HUES6 (cell line): ENCODE data around the gene CCNA2.

Source experiments
- H3K27ac ChIP-seq: 2 replicates; pipeline ENCODE4 v1.7.0; 2013; ENCODE audit warnings: low read depth, mild to moderate bottlenecking, low read length, inconsistent platforms
- H3K27me3 ChIP-seq: 2 replicates; pipeline ENCODE4 v1.6.1; 2013; ENCODE audit warnings: low read length; ENCODE audit not compliant: control insufficient read depth, insufficient read depth
- H3K36me3 ChIP-seq: 2 replicates; pipeline ENCODE4 v1.6.1; 2013; ENCODE audit warnings: low read length; ENCODE audit not compliant: control insufficient read depth, insufficient read depth
- H3K4me1 ChIP-seq: 2 replicates; pipeline ENCODE4 v1.6.1; 2013; ENCODE audit warnings: low read length; ENCODE audit not compliant: control insufficient read depth, insufficient read depth
- H3K4me3 ChIP-seq: 2 replicates; pipeline ENCODE4 v1.5.1; 2013; ENCODE audit warnings: low read depth, low read length
- H3K9ac ChIP-seq: one replicate; pipeline ENCODE4 v1.6.1; 2013; ENCODE audit warnings: mild to moderate bottlenecking, low read length
- H3K9me3 ChIP-seq: 2 replicates; pipeline ENCODE4 v1.6.1; 2013; ENCODE audit warnings: low read depth, low read length; ENCODE audit not compliant: control insufficient read depth, insufficient read depth

Gene CCNA2

DNA sequence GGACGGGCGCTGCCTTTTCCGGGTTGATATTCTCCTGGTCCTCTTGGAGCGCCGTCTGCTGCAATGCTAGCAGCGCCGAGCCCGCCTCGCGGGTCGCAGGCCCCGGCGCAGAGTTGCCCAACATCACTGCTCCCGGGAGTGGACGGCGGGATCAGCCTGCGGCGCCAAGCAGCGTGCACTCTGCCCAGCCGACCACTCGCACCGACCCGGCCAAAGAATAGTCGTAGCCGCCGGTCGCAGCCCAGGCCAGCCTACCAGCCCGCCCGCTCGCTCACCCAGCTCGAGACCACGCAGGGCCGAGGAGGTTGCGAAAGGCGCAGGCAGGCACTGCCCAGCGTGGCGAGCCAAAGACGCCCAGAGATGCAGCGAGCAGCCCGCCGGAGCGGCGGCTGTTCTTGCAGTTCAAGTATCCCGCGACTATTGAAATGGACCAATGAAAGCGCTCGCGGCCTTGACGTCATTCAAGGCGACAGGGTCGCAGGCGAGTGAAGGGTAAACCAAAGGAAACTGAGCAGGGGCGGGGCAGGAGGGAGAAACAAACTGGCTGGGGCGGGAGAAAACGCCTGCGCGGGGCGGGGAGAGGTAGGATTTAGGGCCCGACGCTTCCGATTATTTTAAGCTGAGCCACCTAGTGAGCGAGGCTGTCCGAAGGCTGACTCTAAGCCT lies at the start of gene CCNA2:
Gene CCNA2 (minus strand): TSS at position 379 of the 666 bp plus-strand sequence. CDS start 255 bp downstream, at position 124.
- no peaks in the 10 kb centered on the region for H3K9me3 ChIP-seq
- peak within 1 kb of the TSS; percentile 64 for H3K27ac ChIP-seq
- no peaks in the 10 kb centered on the region for H3K27me3 ChIP-seq
- H3K9ac ChIP-seq = peak within 1 kb of the TSS; percentile 92
- H3K4me3 ChIP-seq = peak within 1 kb of the TSS; percentile 92
- H3K4me1 ChIP-seq = no peaks in the 10 kb centered on the region
- peaks cover 42% of the 10 kb centered on the region for H3K36me3 ChIP-seq

GRCh38 chr4:121869841-121870822 lies 46.4 kb upstream of the CCNA2 start, which contains the start of gene BBS7:
Gene BBS7, minus strand, starts transcription at chr4:121870474. Its CDS starts 161 bp downstream, at chr4:121870313.
- Histone ChIP-seq H3K27ac (peak within 1 kb of the TSS; percentile 38; the same call in 1 of the 2 replicates), H3K4me1 (no peaks in the 10 kb centered on the region), H3K9me3 (no peaks in the 10 kb centered on the region), H3K36me3 (peaks cover 24% of the 10 kb centered on the region), H3K4me3 (peak within 1 kb of the TSS; percentile 83), H3K9ac (peak within 1 kb of the TSS; percentile 81), H3K27me3 (no peaks in the 10 kb centered on the region)

DNA sequence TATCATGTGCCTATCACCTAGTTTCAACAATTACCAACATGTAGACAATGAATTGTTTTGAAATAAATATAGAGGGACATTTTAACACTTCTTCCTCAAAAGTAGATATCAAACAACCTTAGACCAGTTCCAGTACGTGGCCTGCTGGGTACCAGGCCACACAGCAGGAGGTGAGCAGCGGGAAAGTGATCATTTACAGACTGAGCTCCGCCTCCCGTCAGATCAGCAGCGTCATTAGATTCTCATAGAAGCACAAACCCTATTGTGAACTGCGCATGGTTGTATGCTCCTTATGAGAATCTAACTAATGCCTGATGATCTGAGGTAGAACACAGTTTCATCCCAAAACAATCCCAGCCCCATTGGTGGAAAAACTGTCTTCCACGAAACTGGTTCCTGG lies 40.1 kb upstream of the CCNA2 start:
- Histone ChIP-seq H3K4me1 (peaks cover 5% of the 10 kb centered on the region; the same call in 1 of the 2 replicates), H3K9me3 (no peaks in the 10 kb centered on the region), H3K27me3 (no peaks in the 10 kb centered on the region), H3K9ac (no peak overlapping the region), H3K27ac (no peak overlapping the region), H3K36me3 (peaks cover 45% of the 10 kb centered on the region), H3K4me3 (no peak overlapping the region)

DNA sequence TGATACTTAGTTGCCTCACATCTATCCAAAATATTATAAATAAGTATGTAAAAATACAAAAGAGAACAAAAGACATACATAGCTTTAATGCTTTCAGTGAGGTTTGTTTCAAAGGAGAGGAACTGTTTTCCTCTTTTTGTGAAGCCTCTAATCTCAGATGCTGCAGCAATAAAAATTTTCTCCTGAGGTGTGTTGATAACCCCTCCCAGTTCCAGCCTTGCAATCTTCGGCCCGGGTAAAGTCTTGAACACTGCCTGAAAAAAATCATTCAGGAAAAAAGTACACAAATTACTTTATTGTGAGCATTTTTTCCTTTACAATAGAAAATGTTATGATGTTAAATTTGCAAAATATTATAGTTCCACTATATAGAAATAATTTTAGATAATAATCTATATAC lies 37.7 kb upstream of the CCNA2 start:
- no peak overlapping the region for H3K4me3 ChIP-seq
- H3K9ac ChIP-seq = no peak overlapping the region
- no peak overlapping the region for H3K27ac ChIP-seq
- no peaks in the 10 kb centered on the region for H3K9me3 ChIP-seq
- peaks cover 5% of the 10 kb centered on the region; the same call in 1 of the 2 replicates for H3K4me1 ChIP-seq
- H3K36me3 ChIP-seq = peaks cover 46% of the 10 kb centered on the region
- H3K27me3 ChIP-seq = no peaks in the 10 kb centered on the region

GRCh38 chr4:121860121-121860520 lies 36.4 kb upstream of the CCNA2 start:
- no peaks in the 10 kb centered on the region for H3K27me3 ChIP-seq
- H3K4me3 ChIP-seq = no peak overlapping the region
- no peak overlapping the region for H3K27ac ChIP-seq
- H3K36me3 ChIP-seq = peaks cover 34% of the 10 kb centered on the region
- peaks cover 5% of the 10 kb centered on the region; the same call in 1 of the 2 replicates for H3K4me1 ChIP-seq
- no peaks in the 10 kb centered on the region for H3K9me3 ChIP-seq
- H3K9ac ChIP-seq = no peak overlapping the region

- no peak overlapping the region for H3K27ac ChIP-seq
- no peak overlapping the region for H3K9ac ChIP-seq
- H3K4me3 ChIP-seq = no peak overlapping the region
- H3K9me3 ChIP-seq = no peaks in the 10 kb centered on the region
- peaks cover 26% of the 10 kb centered on the region for H3K36me3 ChIP-seq
- H3K4me1 ChIP-seq = no peaks in the 10 kb centered on the region
- no peaks in the 10 kb centered on the region for H3K27me3 ChIP-seq
Measured at GRCh38 chr4:121851354-121851753, 27.7 kb upstream of the CCNA2 start.

DNA sequence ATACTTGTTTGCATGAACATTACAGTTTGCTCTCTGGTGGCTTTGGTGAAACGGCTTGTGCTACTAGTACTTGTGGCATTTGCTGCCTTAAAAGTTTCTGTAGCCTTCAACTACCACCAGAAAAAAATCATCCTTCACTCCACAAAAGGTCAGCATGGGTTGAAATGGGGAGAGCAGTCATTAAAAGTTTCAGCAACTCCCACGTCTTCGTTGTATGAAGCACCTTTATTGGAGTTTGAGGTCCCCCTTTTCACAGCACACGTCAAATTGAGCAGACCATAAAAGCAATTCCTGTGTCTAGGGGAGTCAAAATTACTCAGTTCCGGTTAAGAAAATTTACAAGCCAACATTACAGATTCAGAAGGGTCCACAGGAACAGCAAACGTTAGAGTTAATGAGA lies 23.0 kb upstream of the CCNA2 start:
- peaks cover 45% of the 10 kb centered on the region for H3K36me3 ChIP-seq

GRCh38 chr4:121842862-121843261 lies 19.2 kb upstream of the CCNA2 start:
- Histone ChIP-seq H3K27ac (no peak overlapping the region), H3K9ac (no peak overlapping the region), H3K9me3 (no peaks in the 10 kb centered on the region), H3K36me3 (peaks cover 51% of the 10 kb centered on the region), H3K4me1 (no peaks in the 10 kb centered on the region), H3K27me3 (no peaks in the 10 kb centered on the region), H3K4me3 (no peak overlapping the region)

More for the DNA sequence above, 23.0 kb upstream of the CCNA2 start:
- Histone ChIP-seq H3K27ac (no peak overlapping the region), H3K27me3 (no peaks in the 10 kb centered on the region), H3K9ac (no peak overlapping the region), H3K4me1 (no peaks in the 10 kb centered on the region), H3K9me3 (no peaks in the 10 kb centered on the region), H3K4me3 (no peak overlapping the region)

GRCh38 chr4:121838136-121838535 lies 14.5 kb upstream of the CCNA2 start:
- H3K4me3 ChIP-seq = no peak overlapping the region
- H3K27ac ChIP-seq = no peak overlapping the region
- H3K4me1 ChIP-seq = no peaks in the 10 kb centered on the region
- H3K27me3 ChIP-seq = no peaks in the 10 kb centered on the region
- peaks cover 43% of the 10 kb centered on the region for H3K36me3 ChIP-seq
- no peak overlapping the region for H3K9ac ChIP-seq
- H3K9me3 ChIP-seq = no peaks in the 10 kb centered on the region

DNA sequence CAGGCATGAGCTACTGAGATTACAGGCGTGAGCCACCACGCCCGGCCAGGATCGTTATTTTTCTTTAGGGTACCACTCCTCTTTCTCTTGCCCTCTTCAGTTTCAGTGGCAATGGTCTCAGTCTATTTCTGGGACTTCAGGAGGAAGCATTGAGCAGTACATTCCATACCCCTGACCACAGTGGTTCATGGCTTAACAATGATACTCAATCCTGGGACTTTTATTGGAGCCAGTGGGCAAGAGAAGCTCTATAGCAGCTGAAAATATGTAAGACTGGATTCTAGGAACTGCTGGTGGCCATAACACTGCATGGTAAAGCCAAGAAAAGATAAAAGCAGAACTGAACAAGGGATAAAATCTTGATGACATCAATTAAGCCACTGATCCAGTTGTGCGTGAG lies 5.8 kb upstream of the CCNA2 start:
- Histone ChIP-seq H3K27me3 (no peaks in the 10 kb centered on the region), H3K9me3 (no peaks in the 10 kb centered on the region), H3K4me3 (no peak overlapping the region), H3K27ac (no peak overlapping the region), H3K9ac (no peak overlapping the region), H3K4me1 (no peaks in the 10 kb centered on the region), H3K36me3 (peaks cover 20% of the 10 kb centered on the region)

GRCh38 chr4:121827853-121828252 lies 4.2 kb upstream of the CCNA2 start:
- Histone ChIP-seq H3K9ac (no peak overlapping the region), H3K27me3 (no peaks in the 10 kb centered on the region), H3K4me1 (no peaks in the 10 kb centered on the region), H3K27ac (no peak overlapping the region), H3K36me3 (peaks cover 18% of the 10 kb centered on the region), H3K4me3 (no peak overlapping the region), H3K9me3 (no peaks in the 10 kb centered on the region)
